K562 (cell line): Measurements from ENCODE around the gene RASGRP2. TPM values are rescaled to one million over a fixed set of nuclear protein-coding genes. Genes with fewer than 3 reads are reported as not detected.

Source experiments
- ATAC-seq: fragments of 200-7000 bp; cut with Tn5 transposase; 3 replicates; pipeline ENCODE4 v1.9.1; 2020; ENCODE audit warnings: moderate library complexity
- BruUV-seq: library from RNA; stranded (reverse); fragments of 400-500 nt; replicated peaks from 2 replicates; lab custom pipeline; 2021; lab: Mats Ljungman, UMichigan
- CTCF ChIA-PET: fragments of 300-600 bp; formaldehyde crosslinking; extraction: SDS; loops from one replicate; lab custom pipeline; 2021; ENCODE audit warnings: low intra/inter-chr PET ratio; lab: Yijun Ruan, JAX
- POLR2A ChIA-PET: fragments of 300-600, 350-650 bp; sonication (Branson Sonifier 250); formaldehyde crosslinking; extraction: SDS; loops from one replicate; lab custom pipeline; 2021; ENCODE audit warnings: antibody characterized with exemption, inconsistent platforms; lab: Yijun Ruan, JAX
- DNase-seq, 4 experiments: peaks; one replicate each; pipeline versions ENCODE4 v3.0.0 to v3.0.0-alpha.2; 2011 to 2018; ENCODE audit warnings: low spot score in 3 of 4, mixed read lengths in 3 of 4; ENCODE audit errors: extremely low read depth in 1 of 4
- FAIRE-seq: peaks from 2 replicates; lab custom pipeline; 2011; peaks lifted over from hg19 to GRCh38; lab: Jason Lieb, UNC
- H2AFZ ChIP-seq: 2 replicates; pipeline ENCODE4 v1.6.0; 2011; ENCODE audit warnings: low read depth, low read length, control low read depth, inconsistent platforms
- H3K27ac ChIP-seq: fragments of 200-600 bp; 3 replicates; pipeline ENCODE4 v1.8.0; 2011; ENCODE audit warnings: low read depth, mild to moderate bottlenecking, control low read depth, inconsistent platforms, low read length, moderate library complexity, mixed read lengths; ENCODE audit errors: extremely low read depth
- H3K27me3 ChIP-seq, 2 experiments: fragments of 300-600 bp in 1 of 2; 2 replicates in 1 of 2; 3 replicates in 1 of 2; pipeline versions ENCODE4 v1.6.0 to v1.8.0; 2011; ENCODE audit warnings: inconsistent platforms in 2 of 2, low read length in 2 of 2, mild to moderate bottlenecking in 1 of 2, mixed read lengths in 1 of 2, moderate library complexity in 1 of 2; ENCODE audit not compliant: control insufficient read depth in 2 of 2, insufficient read depth in 2 of 2
- H3K36me3 ChIP-seq: fragments of 300-600 bp; 3 replicates; pipeline ENCODE4 v1.8.0; 2011; ENCODE audit warnings: mild to moderate bottlenecking, low read length, inconsistent platforms; ENCODE audit not compliant: control insufficient read depth, insufficient read depth
- H3K4me1 ChIP-seq, 2 experiments: fragments of 200-600 bp in 1 of 2; replicated peaks in 1 of 2; 2 replicates in 1 of 2; 3 replicates in 1 of 2; pipeline versions ENCODE4 v1.5.1 to v1.8.0; 2011; ENCODE audit warnings: inconsistent platforms in 2 of 2, low read length in 2 of 2, mild to moderate bottlenecking in 1 of 2, mixed read lengths in 1 of 2, moderate library complexity in 1 of 2; ENCODE audit not compliant: control insufficient read depth in 2 of 2, insufficient read depth in 2 of 2
- H3K4me2 ChIP-seq: 2 replicates; pipeline ENCODE4 v1.6.1; 2011; ENCODE audit warnings: low read length, control low read depth, inconsistent platforms, mixed read lengths; ENCODE audit not compliant: insufficient read depth
- H3K4me3 ChIP-seq: fragments of 200-600 bp; sonication (generic), shearing (Covaris generic); 2 replicates; pipeline ENCODE4 v1.5.1; 2016; ENCODE audit warnings: control low read depth, inconsistent platforms
- H3K79me2 ChIP-seq: fragments of 200-600 bp; 3 replicates; pipeline ENCODE4 v1.8.0; 2011; ENCODE audit warnings: low read length, inconsistent platforms; ENCODE audit not compliant: control insufficient read depth, insufficient read depth
- H3K9ac ChIP-seq, 2 experiments: 2 replicates each; pipeline versions ENCODE4 v1.6.0 to v1.6.1; 2011; ENCODE audit warnings: low read depth in 2 of 2, low read length in 2 of 2, control low read depth in 1 of 2, inconsistent platforms in 1 of 2, mild to moderate bottlenecking in 1 of 2, mixed read lengths in 1 of 2; ENCODE audit not compliant: insufficient read depth in 1 of 2
- H3K9me1 ChIP-seq: one replicate; pipeline ENCODE4 v1.6.0; 2011; ENCODE audit warnings: inconsistent platforms, mild to moderate bottlenecking, low read length, moderate library complexity; ENCODE audit not compliant: control insufficient read depth, insufficient read depth
- H3K9me3 ChIP-seq: replicated peaks from 2 replicates; pipeline ENCODE4 v1.5.1; 2011; ENCODE audit warnings: low read depth, low read length, inconsistent platforms; ENCODE audit not compliant: control insufficient read depth, insufficient read depth
- H4K20me1 ChIP-seq: replicated peaks from 2 replicates; pipeline ENCODE4 v1.6.1; 2011; ENCODE audit warnings: low read length, inconsistent platforms, mixed read lengths; ENCODE audit not compliant: control insufficient read depth, insufficient read depth
- ARNT ChIP-seq, 2 experiments: fragments of 450-650 bp; IDR thresholded peaks; 2 replicates each; pipeline ENCODE4 v1.6.1; 2016; ENCODE audit warnings: mild to moderate bottlenecking in 1 of 2
- CTCFL ChIP-seq: IDR thresholded peaks from 2 replicates; pipeline ENCODE4 v1.6.1; 2011; ENCODE audit warnings: borderline replicate concordance, low read depth, mild to moderate bottlenecking, moderate library complexity, low read length; ENCODE audit not compliant: insufficient read depth, poor library complexity, severe bottlenecking
- ELF1 ChIP-seq: fragments of 200-800 bp; sonication (Bioruptor generic); IDR thresholded peaks from 2 replicates; pipeline ENCODE4 v1.6.1; 2016; ENCODE audit warnings: missing genetic modification characterization, missing compliant biosample characterization
- ESRRA ChIP-seq: fragments of 450-650 bp; IDR thresholded peaks from 2 replicates; pipeline ENCODE4 v1.6.1; 2014; ENCODE audit warnings: low read depth, mild to moderate bottlenecking, moderate library complexity, borderline replicate concordance
- FOXP1 ChIP-seq: sonication (generic); formaldehyde crosslinking; IDR thresholded peaks from 2 replicates; pipeline ENCODE4 v1.8.0; 2022; ENCODE audit warnings: mild to moderate bottlenecking, missing genetic modification reagents
- SP1 ChIP-seq: sonication (generic); formaldehyde crosslinking; IDR thresholded peaks from 2 replicates; pipeline ENCODE4 v1.8.1; 2022; ENCODE audit warnings: mild to moderate bottlenecking, missing genetic modification reagents
- TBL1XR1 ChIP-seq, 2 experiments: IDR thresholded peaks; 2 replicates each; pipeline ENCODE4 v1.6.1; 2012; ENCODE audit warnings: improper control_type of control experiment in 2 of 2, low read length in 2 of 2, mild to moderate bottlenecking in 1 of 2
- ZBTB8A ChIP-seq: fragments of 450-650 bp; IDR thresholded peaks from 2 replicates; pipeline ENCODE4 v1.6.1; 2018; ENCODE audit warnings: mild to moderate bottlenecking, moderate library complexity; ENCODE audit not compliant: partially characterized antibody
- ZFPM2 ChIP-seq: fragments of 250-450 bp; sonication (Bioruptor Pico); IDR thresholded peaks from 2 replicates; pipeline ENCODE4 v1.5.1; 2022; ENCODE audit warnings: mild to moderate bottlenecking
- ZKSCAN1 ChIP-seq: fragments of 150-350 bp; IDR thresholded peaks from 2 replicates; pipeline ENCODE4 v1.6.1; 2016; ENCODE audit warnings: low read depth, low read length
- ZNF354B ChIP-seq: fragments of 250-450 bp; sonication (Bioruptor Pico); IDR thresholded peaks from 2 replicates; pipeline ENCODE4 v1.4.0; 2020
- ZNF668 ChIP-seq: fragments of 250-450 bp; sonication (Bioruptor Pico); IDR thresholded peaks from 2 replicates; pipeline ENCODE4 v1.8.0; 2022; ENCODE audit warnings: mild to moderate bottlenecking, inconsistent platforms
- ZNF696 ChIP-seq: fragments of 250-450 bp; sonication (Bioruptor Pico); conservative IDR thresholded peaks from 2 replicates; pipeline ENCODE4 v1.4.0; 2020; ENCODE audit warnings: mild to moderate bottlenecking, moderate library complexity
- ZSCAN29 ChIP-seq: fragments of 450-650 bp; IDR thresholded peaks from 2 replicates; pipeline ENCODE4 v1.6.1; 2017
- WGBS: fragments of 100-300 bp; shearing (Covaris generic); methylation state at CpG from one replicate; pipeline ENCODE4 v1.1.6; 2016; ENCODE audit warnings: low coverage, mixed read lengths; ENCODE audit not compliant: insufficient coverage; ENCODE audit errors: missing lambda C conversion rate; 5-methylcytosine and 5-hydroxymethylcytosine counted together
- in situ Hi-C: fragments of 300-500 bp; cut with MboI; formaldehyde crosslinking; loops from 4 replicates; pipeline ENCODE4 v1.15.0; 2018; ENCODE audit warnings: inconsistent platforms, mixed read lengths
- intact Hi-C: fragments of 100-400 bp; cut with micrococcal nuclease; formaldehyde crosslinking; loops from 2 replicates; pipeline ENCODE4 v1.14.2; 2022
- polyA plus RNA-seq, 8 experiments: library from polyadenylated mRNA; depleted of rRNA in 4 of 8; stranded (reverse) in 5 of 8; unstranded in 3 of 8; fragments of >200 nt; fragmentation: Nextera tagmentation in 2 of 8; fragmentation: Illumina TruSeq in 1 of 8; extraction: Ambion mirVana in 2 of 8; extraction: Trizol in 1 of 8; gene quantifications; 2 replicates each; pipeline versions ENCODE4 v1.2.1 to v1.2.3, GENCODE V29; 2011 to 2014; ENCODE audit warnings: inconsistent platforms in 1 of 8, missing spikeins in 1 of 8
- total RNA-seq, 7 experiments: library from RNA; depleted of rRNA in 6 of 7; stranded (reverse); fragments of >200 nt in 6 of 7; fragmentation: Illumina TruSeq in 2 of 7; extraction: Trizol in 2 of 7; gene quantifications; 2 replicates each; pipeline versions ENCODE4 v1.2.1 to v1.2.3, GENCODE V29; 2011 to 2021; ENCODE audit warnings: low replicate concordance in 1 of 7
- TF ChIP-seq, protein P1 (sequence below), 2 experiments: IDR thresholded peaks; 2 replicates each; pipeline ENCODE4 v1.6.1; 2012; ENCODE audit warnings: improper control_type of control experiment in 2 of 2, low read depth in 2 of 2, low read length in 2 of 2, borderline replicate concordance in 1 of 2
- TF ChIP-seq, protein P2 (sequence below): conservative IDR thresholded peaks from 2 replicates; pipeline ENCODE4 v1.6.1; 2011; ENCODE audit warnings: low read depth, mild to moderate bottlenecking, low read length; ENCODE audit not compliant: control insufficient read depth

The RASGRP2 gene
- total and polyA plus RNA-seq, 9 of the 15 experiments (the other 6 are each of a cell fraction or from before 2014, with no cell fraction given), result 0.87 to 22.7 (median 5.5) TPM

GRCh38 chr11:64787526-64788320 is 43.8 kb upstream of the RASGRP2 start:
- Histone ChIP-seq H4K20me1 (no peaks in the 10 kb centered on the region), H3K36me3 (no peaks in the 10 kb centered on the region), H3K9ac (peak overlapping the region in 1 of 2 experiments; percentile 66; a peak in 1 of 4 replicates), H3K9me3 (no peaks in the 10 kb centered on the region), H3K4me1 (peaks cover 3 to 17% of the 10 kb centered on the region in 2 experiments; a peak in 4 of 5 replicates), H3K27ac (no peak overlapping the region), H3K79me2 (no peaks in the 10 kb centered on the region), H3K27me3 (no peaks in the 10 kb centered on the region), H3K4me3 (no peak overlapping the region), H2AFZ (peak overlapping the region; percentile 46), H3K4me2 (no peak overlapping the region), H3K9me1 (no peaks in the 10 kb centered on the region)
- FAIRE-seq (peak; percentile 91), DNase-seq (peak; percentile 71 to 85 (median 77)), ATAC-seq (peak; percentile 98)
- WGBS, result 34% methylated on average over 15 of the region's 15 CpGs
- ChIA-PET CTCF (interaction anchor here (0.7 to 2.4 kb wide), 4 partner anchors 16 to 274 kb away, joined by 3 to 13 read pairs (median 6); partner anchors contain the start of gene CDC42BPG), POLR2A (interaction anchor here (0.6 to 2.5 kb wide), 5 partner anchors 9 to 90 kb away, joined by 3 to 12 read pairs (median 3); partner anchors contain the start of gene SF1)
- intact Hi-C loops (loop anchor here (1.0 to 5.0 kb wide), 3 partner anchors 60 to 209 kb away; partner anchors contain the start of gene BATF2), in situ Hi-C loops (loop anchor here (5.0 kb wide), 1 partner anchor 105 kb away; no protein-coding TSS in a partner anchor)
- BruUV-seq, result no TSS peak
- TF ChIP-seq ZFPM2 (CRISPR knock-in tag) (no peak), CTCFL (peak; percentile 70), ELF1 (no peak), ZNF668 (CRISPR knock-in tag) (no peak), ZKSCAN1 (0 out of 2 replicates have a peak, but pooled peaks have one; percentile 25), ARNT (IDR thresholded peaks at IDR 0.05) (no peak), ZBTB8A (no peak), ZNF696 (CRISPR knock-in tag) (no peak), ZNF354B (no peak), ESRRA (no peak), FOXP1 (no peak), SP1 (no peak), ZSCAN29 (no peak), TBL1XR1 (IDR thresholded peaks at IDR 0.05; ENCODE audit: low read length in 2 of 2) (no peak)
- TF ChIP-seq, protein P1, sequence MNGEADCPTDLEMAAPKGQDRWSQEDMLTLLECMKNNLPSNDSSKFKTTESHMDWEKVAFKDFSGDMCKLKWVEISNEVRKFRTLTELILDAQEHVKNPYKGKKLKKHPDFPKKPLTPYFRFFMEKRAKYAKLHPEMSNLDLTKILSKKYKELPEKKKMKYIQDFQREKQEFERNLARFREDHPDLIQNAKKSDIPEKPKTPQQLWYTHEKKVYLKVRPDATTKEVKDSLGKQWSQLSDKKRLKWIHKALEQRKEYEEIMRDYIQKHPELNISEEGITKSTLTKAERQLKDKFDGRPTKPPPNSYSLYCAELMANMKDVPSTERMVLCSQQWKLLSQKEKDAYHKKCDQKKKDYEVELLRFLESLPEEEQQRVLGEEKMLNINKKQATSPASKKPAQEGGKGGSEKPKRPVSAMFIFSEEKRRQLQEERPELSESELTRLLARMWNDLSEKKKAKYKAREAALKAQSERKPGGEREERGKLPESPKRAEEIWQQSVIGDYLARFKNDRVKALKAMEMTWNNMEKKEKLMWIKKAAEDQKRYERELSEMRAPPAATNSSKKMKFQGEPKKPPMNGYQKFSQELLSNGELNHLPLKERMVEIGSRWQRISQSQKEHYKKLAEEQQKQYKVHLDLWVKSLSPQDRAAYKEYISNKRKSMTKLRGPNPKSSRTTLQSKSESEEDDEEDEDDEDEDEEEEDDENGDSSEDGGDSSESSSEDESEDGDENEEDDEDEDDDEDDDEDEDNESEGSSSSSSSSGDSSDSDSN (IDR thresholded peaks at IDR 0.05; ENCODE audit: borderline replicate concordance in 1 of 2, low read depth in 2 of 2, low read length in 2 of 2), result no peak
- TF ChIP-seq, protein P2, sequence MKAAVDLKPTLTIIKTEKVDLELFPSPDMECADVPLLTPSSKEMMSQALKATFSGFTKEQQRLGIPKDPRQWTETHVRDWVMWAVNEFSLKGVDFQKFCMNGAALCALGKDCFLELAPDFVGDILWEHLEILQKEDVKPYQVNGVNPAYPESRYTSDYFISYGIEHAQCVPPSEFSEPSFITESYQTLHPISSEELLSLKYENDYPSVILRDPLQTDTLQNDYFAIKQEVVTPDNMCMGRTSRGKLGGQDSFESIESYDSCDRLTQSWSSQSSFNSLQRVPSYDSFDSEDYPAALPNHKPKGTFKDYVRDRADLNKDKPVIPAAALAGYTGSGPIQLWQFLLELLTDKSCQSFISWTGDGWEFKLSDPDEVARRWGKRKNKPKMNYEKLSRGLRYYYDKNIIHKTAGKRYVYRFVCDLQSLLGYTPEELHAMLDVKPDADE, result no peak
